K562 (cell line): ENCODE results near the gene SH2D4B. TPM values are rescaled to one million over a fixed set of nuclear protein-coding genes. Genes with fewer than 3 reads are reported as not detected.

Experiments
- ATF3 ChIP-seq, 2 experiments: fragments of 450-650 bp in 1 of 2; sonication (generic) in 1 of 2; formaldehyde crosslinking in 1 of 2; IDR thresholded peaks in 1 of 2; conservative IDR thresholded peaks in 1 of 2; 2 replicates each; pipeline versions ENCODE4 v1.6.1 to v1.8.1; 2016 to 2023; ENCODE audit warnings: mild to moderate bottlenecking in 2 of 2, moderate library complexity in 2 of 2, inconsistent platforms in 1 of 2, missing genetic modification reagents in 1 of 2
- CUX1 ChIP-seq: fragments of 200-800 bp; sonication (Bioruptor generic); IDR thresholded peaks from 2 replicates; pipeline ENCODE4 v1.6.1; 2016; ENCODE audit warnings: missing genetic modification characterization, missing compliant biosample characterization
- E2F3 ChIP-seq: fragments of 250-450 bp; sonication (Bioruptor Pico); IDR thresholded peaks from 2 replicates; pipeline ENCODE4 v1.4.0; 2020; ENCODE audit warnings: mild to moderate bottlenecking
- FOXK1 ChIP-seq: sonication (generic); formaldehyde crosslinking; IDR thresholded peaks from 2 replicates; pipeline ENCODE4 v1.8.0; 2022; ENCODE audit warnings: missing genetic modification reagents, mild to moderate bottlenecking, borderline replicate concordance
- GATAD2B ChIP-seq: fragments of 450-650 bp; IDR thresholded peaks from 2 replicates; pipeline ENCODE4 v1.6.1; 2017; ENCODE audit warnings: mild to moderate bottlenecking, borderline replicate concordance
- HNRNPL ChIP-seq: fragments of 200-400 bp; formaldehyde crosslinking; IDR thresholded peaks from 2 replicates; pipeline ENCODE4 v1.6.1; 2017; ENCODE audit warnings: low read depth, mild to moderate bottlenecking, low read length
- MEF2D ChIP-seq: conservative IDR thresholded peaks from 2 replicates; pipeline ENCODE4 v1.6.1; 2016; ENCODE audit warnings: low read depth, missing genetic modification characterization, missing compliant biosample characterization
- MTA1 ChIP-seq: fragments of 450-650 bp; IDR thresholded peaks from 2 replicates; pipeline ENCODE4 v1.6.1; 2017; ENCODE audit warnings: borderline replicate concordance
- MTA2 ChIP-seq: fragments of 450-650 bp; IDR thresholded peaks from 2 replicates; pipeline ENCODE4 v1.6.1; 2016; ENCODE audit warnings: low read depth
- NBN ChIP-seq: fragments of 450-650 bp; IDR thresholded peaks from 2 replicates; pipeline ENCODE4 v1.6.1; 2016; ENCODE audit warnings: low read depth, mild to moderate bottlenecking
- REST ChIP-seq, 2 experiments: fragments of 450-650 bp; formaldehyde crosslinking in 1 of 2; IDR thresholded peaks; 2 replicates each; pipeline versions ENCODE4 v1.4.0 to v1.6.1; 2014 to 2020; ENCODE audit warnings: mild to moderate bottlenecking in 2 of 2, borderline replicate concordance in 1 of 2, low read depth in 1 of 2
- ZKSCAN1 ChIP-seq: fragments of 150-350 bp; IDR thresholded peaks from 2 replicates; pipeline ENCODE4 v1.6.1; 2016; ENCODE audit warnings: low read depth, low read length
- polyA plus RNA-seq, 8 experiments: library from polyadenylated mRNA; depleted of rRNA in 4 of 8; stranded (reverse) in 5 of 8; unstranded in 3 of 8; fragments of >200 nt; fragmentation: Nextera tagmentation in 2 of 8; fragmentation: Illumina TruSeq in 1 of 8; extraction: Ambion mirVana in 2 of 8; extraction: Trizol in 1 of 8; gene quantifications; 2 replicates each; pipeline versions ENCODE4 v1.2.1 to v1.2.3, GENCODE V29; 2011 to 2014; ENCODE audit warnings: inconsistent platforms in 1 of 8, missing spikeins in 1 of 8
- total RNA-seq, 7 experiments: library from RNA; depleted of rRNA in 6 of 7; stranded (reverse); fragments of >200 nt in 6 of 7; fragmentation: Illumina TruSeq in 2 of 7; extraction: Trizol in 2 of 7; gene quantifications; 2 replicates each; pipeline versions ENCODE4 v1.2.1 to v1.2.3, GENCODE V29; 2011 to 2021; ENCODE audit warnings: low replicate concordance in 1 of 7

Gene SH2D4B
- total and polyA plus RNA-seq, 9 of the 15 experiments (the other 6 are each of a cell fraction or from before 2014, with no cell fraction given): 0.03 to 0.14 (median 0.04) TPM; not detected in 4

- TF ChIP-seq REST (IDR thresholded peaks at IDR 0.05; ENCODE audit: borderline replicate concordance) (peak; percentile 69; the same call in 1 of the 2 replicates), REST (CRISPR knock-in tag; IDR thresholded peaks at IDR 0.05; ENCODE audit: low read depth) (no peak), ATF3 (IDR thresholded peaks at IDR 0.05) (no peak), ATF3 (CRISPR knock-in tag; conservative IDR thresholded peaks at IDR 0.05) (0 out of 2 replicates have a peak, but pooled peaks have one; percentile 24), NBN (no peak), MTA1 (peak; percentile 96), MTA2 (peak; percentile 45), CUX1 (CRISPR knock-in tag) (peak; percentile 98), GATAD2B (peak; percentile 100), MEF2D (tag) (no peak), ZKSCAN1 (no peak), FOXK1 (0 out of 2 replicates have a peak, but pooled peaks have one; percentile 44), E2F3 (CRISPR knock-in tag) (no peak), HNRNPL (no peak)
Measured at GRCh38 chr10:80662429-80663261, 124.9 kb downstream of the SH2D4B start (continued).
